Uterus (tissue), 4 donors: ENCODE results near the gene ADK. TPM values are rescaled to one million over a fixed set of nuclear protein-coding genes. Genes with fewer than 3 reads are reported as not detected.
"Not testable (repeated sequence)": the region's sequence is repeated elsewhere in the genome, so short reads cannot be mapped to it uniquely, and the experiment has no call there.

Experiments
- DNase-seq, 2 donors: peaks; one replicate each; pipeline ENCODE4 v3.0.0-alpha.2; 2019 to 2020
- H3K27ac ChIP-seq, 2 donors: fragments of 200-600 bp; sonication (generic); 1 replicate in 1 of 2; 2 replicates in 1 of 2; pipeline ENCODE4 v1.5.1; 2016 to 2018
- H3K27me3 ChIP-seq, 2 donors: fragments of 200-600 bp; sonication (generic); one replicate each; pipeline ENCODE4 v1.5.1; 2018 to 2019; ENCODE audit warnings: control low read depth in 1 of 2
- H3K36me3 ChIP-seq, 2 donors: fragments of 200-600 bp; sonication (generic); one replicate each; pipeline ENCODE4 v1.5.1; 2019; ENCODE audit warnings: control low read depth in 1 of 2
- H3K4me1 ChIP-seq, 2 donors: fragments of 200-600 bp; sonication (generic); one replicate each; pipeline ENCODE4 v1.5.1; 2018 to 2019; ENCODE audit warnings: control low read depth in 1 of 2
- H3K4me3 ChIP-seq, 2 donors: fragments of 200-600 bp; sonication (generic); 1 replicate in 1 of 2; 2 replicates in 1 of 2; pipeline ENCODE4 v1.5.1; 2018 to 2019; ENCODE audit warnings: mild to moderate bottlenecking in 1 of 2
- H3K9me3 ChIP-seq, 2 donors: fragments of 200-600 bp; sonication (generic); one replicate each; pipeline ENCODE4 v1.5.1; 2019; ENCODE audit warnings: control low read depth in 1 of 2
- POLR2A ChIP-seq, 2 donors: fragments of 450-650 bp; IDR thresholded peaks; one replicate each; pipeline ENCODE4 v1.6.1; 2016; ENCODE audit warnings: antibody characterized with exemption in 2 of 2, mild to moderate bottlenecking in 1 of 2, moderate library complexity in 1 of 2
- intact Hi-C: fragments of 100-400 bp; cut with DNase I; formaldehyde crosslinking; loops from one replicate; pipeline ENCODE4 v1.15.1; 2023; ENCODE audit warnings: low total_unique reads
- total RNA-seq, 4 donors: library from RNA; depleted of rRNA in 3 of 4; stranded (reverse); fragments of >200 nt in 3 of 4; gene quantifications; one replicate each; pipeline versions ENCODE4 v1.1.0 to v1.2.4, GENCODE V29; 2014 to 2023
- TF ChIP-seq, protein P1 (sequence below), 4 experiments: fragments of 200-600 bp in 2 of 4; fragments of 450-650 bp in 2 of 4; sonication (generic) in 2 of 4; IDR thresholded peaks; one replicate each; pipeline ENCODE4 v1.5.1; 2016 to 2019; ENCODE audit warnings: antibody characterized with exemption in 4 of 4, mild to moderate bottlenecking in 2 of 4, moderate library complexity in 1 of 4
- donor health status: DM: yes; HTN: yes; CAD: no.

ADK gene
- total RNA-seq, 4 donors from 2014 or later: 12.6 to 41.1 (median 19.0) TPM

DNA sequence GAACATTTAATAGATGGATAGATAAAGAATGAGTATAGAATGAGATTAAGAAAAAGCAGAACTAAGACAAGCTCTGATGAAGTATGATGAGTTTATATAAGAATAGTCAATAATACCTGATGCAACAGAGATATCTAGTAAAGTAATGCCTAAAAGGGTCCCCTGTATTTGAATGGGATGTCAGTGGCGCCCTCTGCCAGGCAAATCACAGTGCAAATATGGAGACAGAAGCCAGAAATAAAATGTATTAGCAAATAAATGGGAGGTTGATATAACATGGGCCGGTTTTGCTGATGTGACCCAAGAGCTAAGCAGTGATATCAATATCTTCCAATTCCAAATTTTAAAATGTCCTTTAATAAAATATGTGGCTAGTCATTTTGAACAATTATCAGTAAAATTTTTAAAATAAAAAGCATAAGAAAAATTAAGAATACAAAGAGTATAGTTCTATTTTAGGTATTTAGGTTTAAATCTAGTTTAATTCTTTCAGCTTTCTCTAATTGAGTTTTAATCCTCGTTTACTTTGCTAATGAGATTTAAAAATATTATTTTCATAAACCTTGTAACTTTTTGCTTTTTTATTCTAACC lies 62.6 kb downstream of the ADK start:
- Histone ChIP-seq H3K27me3 (no peaks in the 10 kb centered on the region), H3K27ac (no peak overlapping the region), H3K9me3 (no peaks in the 10 kb centered on the region), H3K36me3 (no peaks in the 10 kb centered on the region), H3K4me1 (no peaks in the 10 kb centered on the region), H3K4me3 (no peak overlapping the region)
- no peak for DNase-seq
- TF ChIP-seq, protein P1, sequence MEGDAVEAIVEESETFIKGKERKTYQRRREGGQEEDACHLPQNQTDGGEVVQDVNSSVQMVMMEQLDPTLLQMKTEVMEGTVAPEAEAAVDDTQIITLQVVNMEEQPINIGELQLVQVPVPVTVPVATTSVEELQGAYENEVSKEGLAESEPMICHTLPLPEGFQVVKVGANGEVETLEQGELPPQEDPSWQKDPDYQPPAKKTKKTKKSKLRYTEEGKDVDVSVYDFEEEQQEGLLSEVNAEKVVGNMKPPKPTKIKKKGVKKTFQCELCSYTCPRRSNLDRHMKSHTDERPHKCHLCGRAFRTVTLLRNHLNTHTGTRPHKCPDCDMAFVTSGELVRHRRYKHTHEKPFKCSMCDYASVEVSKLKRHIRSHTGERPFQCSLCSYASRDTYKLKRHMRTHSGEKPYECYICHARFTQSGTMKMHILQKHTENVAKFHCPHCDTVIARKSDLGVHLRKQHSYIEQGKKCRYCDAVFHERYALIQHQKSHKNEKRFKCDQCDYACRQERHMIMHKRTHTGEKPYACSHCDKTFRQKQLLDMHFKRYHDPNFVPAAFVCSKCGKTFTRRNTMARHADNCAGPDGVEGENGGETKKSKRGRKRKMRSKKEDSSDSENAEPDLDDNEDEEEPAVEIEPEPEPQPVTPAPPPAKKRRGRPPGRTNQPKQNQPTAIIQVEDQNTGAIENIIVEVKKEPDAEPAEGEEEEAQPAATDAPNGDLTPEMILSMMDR (IDR thresholded peaks at IDR 0.05): peak in 1 of 4 experiments; percentile 39
- no peak for TF ChIP-seq POLR2A (IDR thresholded peaks at IDR 0.05)
- intact Hi-C loops: no loop called here

DNA sequence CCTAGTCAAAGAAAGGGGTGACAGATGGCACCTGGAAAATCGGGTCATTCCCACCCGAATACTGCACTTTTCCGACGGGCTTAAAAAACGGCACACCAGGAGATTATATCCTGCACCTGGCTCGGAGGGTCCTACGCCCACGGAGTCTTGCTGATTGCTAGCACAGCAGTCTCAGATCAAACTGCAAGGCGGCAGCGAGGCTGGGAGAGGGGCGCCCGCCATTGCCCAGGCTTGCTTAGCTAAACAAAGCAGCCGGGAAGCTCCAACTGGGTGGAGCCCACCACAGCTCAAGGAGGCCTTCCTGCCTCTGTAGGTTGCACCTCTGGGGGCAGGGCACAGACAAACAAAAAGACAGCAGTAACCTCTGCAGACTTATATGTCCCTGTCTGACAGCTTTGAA lies 66.1 kb downstream of the ADK start:
- H3K9me3 ChIP-seq, intact Hi-C loops, H3K27me3 ChIP-seq, H3K4me3 ChIP-seq, H3K4me1 ChIP-seq, DNase-seq, H3K27ac ChIP-seq, H3K36me3 ChIP-seq: not testable (repeated sequence)

DNA sequence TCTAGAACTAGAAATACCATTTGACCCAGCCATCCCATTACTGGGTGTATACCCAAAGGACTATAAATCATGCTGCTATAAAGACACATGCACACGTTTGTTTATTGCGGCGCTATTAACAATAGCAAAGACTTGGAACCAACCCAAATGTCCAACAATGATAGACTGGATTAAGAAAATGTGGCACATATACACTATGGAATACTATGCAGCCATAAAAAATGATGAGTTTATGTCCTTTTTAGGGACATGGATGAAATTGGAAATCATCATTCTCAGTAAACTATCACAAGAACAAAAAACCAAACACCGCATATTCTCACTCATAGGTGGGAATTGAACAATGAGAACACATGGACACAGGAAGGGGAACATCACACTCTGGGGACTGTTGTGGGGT lies 71.4 kb downstream of the ADK start:
- intact Hi-C loops, H3K27ac ChIP-seq, H3K4me1 ChIP-seq, H3K27me3 ChIP-seq, H3K4me3 ChIP-seq, H3K9me3 ChIP-seq, H3K36me3 ChIP-seq, DNase-seq: not testable (repeated sequence)

DNA sequence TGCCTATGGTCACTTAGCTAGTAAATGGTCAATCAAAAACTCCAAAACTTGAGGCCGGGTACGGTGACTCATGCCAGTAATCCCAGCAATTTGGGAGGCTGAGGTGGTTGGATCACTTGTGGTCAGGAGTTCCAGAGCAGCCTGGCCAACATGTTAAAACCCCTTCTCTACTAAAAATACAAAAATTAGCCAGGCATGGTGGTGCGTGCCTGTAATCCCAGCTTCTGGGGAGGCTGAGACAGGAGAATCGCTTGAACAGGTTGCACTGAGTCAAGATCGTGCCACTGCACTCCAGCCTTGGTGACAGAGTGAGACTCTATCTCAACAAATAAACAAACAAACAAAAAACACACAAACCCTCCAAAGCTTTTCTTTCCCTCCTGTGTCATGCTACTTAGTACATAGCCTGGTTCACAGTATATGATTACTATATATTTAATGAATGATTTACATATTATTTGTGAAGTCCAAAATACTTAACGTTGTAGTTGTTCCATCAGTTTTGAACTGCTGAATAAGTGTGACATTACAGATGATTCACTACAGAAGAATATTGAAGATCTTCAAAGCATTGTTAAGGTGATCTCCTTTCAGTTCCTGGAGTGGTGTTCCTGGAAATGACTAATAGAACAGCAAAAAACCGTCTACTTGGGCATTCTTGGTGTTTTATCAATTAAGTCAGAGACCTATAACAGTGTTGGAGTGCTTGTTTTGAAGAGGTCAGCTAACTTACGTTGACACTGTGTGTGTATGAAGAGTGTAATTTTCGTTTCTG lies 72.9 kb downstream of the ADK start:
- Histone ChIP-seq H3K9me3 (no peaks in the 10 kb centered on the region), H3K36me3 (no peaks in the 10 kb centered on the region), H3K27me3 (no peaks in the 10 kb centered on the region), H3K4me1 (no peaks in the 10 kb centered on the region), H3K4me3 (no peak overlapping the region), H3K27ac (no peak overlapping the region)
- intact Hi-C loops: no loop called here
- TF ChIP-seq POLR2A (IDR thresholded peaks at IDR 0.05): no peak
- TF ChIP-seq, protein P1 (IDR thresholded peaks at IDR 0.05): no peak
- DNase-seq: no peak

DNA sequence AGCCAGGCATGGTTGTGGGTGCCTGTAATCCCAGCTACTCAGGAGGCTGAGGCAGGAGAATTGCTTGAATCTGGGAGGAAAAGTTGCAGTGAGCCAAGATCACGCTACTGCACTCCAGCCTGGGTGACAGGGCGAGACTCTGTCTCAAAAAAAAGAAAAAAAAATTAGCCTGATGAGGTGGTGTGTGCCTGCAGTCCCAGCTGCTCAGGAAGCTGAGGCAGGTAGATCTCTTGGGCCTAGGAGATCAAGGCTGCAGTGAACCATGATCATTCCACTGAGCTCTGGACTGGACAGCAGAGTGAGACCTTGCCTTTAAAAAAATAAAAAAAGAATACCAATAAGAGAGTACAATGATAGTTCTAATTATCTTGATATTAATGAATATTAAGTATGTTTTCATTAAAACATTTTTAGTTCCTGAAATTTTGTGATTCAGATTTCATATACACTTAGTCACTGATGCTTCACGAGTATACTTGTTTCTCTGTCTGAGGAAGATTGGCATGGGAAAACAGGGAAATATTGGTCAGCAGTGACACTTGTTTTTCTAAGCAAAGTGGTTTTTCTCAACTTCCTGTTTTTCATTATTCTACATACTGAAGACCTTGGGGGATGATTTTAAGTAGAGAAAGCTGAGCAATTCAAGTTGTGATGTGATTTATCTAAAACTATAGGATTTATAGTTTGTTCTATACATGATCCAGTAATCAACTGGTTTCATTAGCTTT lies 76.8 kb downstream of the ADK start:
- TF ChIP-seq POLR2A (IDR thresholded peaks at IDR 0.05): no peak
- TF ChIP-seq, protein P1 (IDR thresholded peaks at IDR 0.05): no peak
- no peaks in the 10 kb centered on the region for H3K27me3 ChIP-seq
- intact Hi-C loops: no loop called here
- no peaks in the 10 kb centered on the region for H3K9me3 ChIP-seq
- H3K27ac ChIP-seq: no peak overlapping the region
- H3K4me3 ChIP-seq: no peak overlapping the region
- H3K4me1 ChIP-seq: no peaks in the 10 kb centered on the region
- no peaks in the 10 kb centered on the region for H3K36me3 ChIP-seq
- no peak for DNase-seq

DNA sequence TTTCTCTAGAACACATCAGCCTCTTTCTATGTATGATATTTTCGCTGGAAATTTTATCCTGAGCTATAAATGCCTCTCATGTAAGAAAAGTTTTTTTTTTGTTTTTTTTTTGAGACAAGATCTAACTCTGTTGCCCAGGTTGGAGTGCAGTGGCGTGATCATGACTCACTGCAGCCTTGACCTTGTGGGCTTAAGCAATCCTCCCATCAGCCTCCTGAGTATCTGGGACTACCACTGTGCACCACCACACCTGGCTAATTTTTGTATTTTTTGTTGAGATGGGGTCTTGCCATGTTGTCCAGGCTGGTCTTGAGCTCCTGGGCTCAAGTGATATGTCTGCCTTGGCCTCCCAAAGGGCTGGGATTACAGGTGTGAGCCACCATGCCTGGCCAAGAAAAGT lies 80.4 kb downstream of the ADK start:
- TF ChIP-seq, protein P1 (IDR thresholded peaks at IDR 0.05): no peak
- TF ChIP-seq POLR2A (IDR thresholded peaks at IDR 0.05): no peak
- intact Hi-C loops: no loop called here
- no peak overlapping the region for H3K4me3 ChIP-seq
- no peaks in the 10 kb centered on the region for H3K4me1 ChIP-seq
- no peaks in the 10 kb centered on the region for H3K27me3 ChIP-seq
- H3K9me3 ChIP-seq: no peaks in the 10 kb centered on the region
- H3K36me3 ChIP-seq: no peaks in the 10 kb centered on the region
- no peak overlapping the region for H3K27ac ChIP-seq
- DNase-seq: no peak
